KOPT-K1 (cell line): ENCODE measurements around the gene TBX21.

Experiments
- H3K27ac ChIP-seq: fragments of 200-600 bp; sonication (generic); 2 replicates; pipeline ENCODE4 v1.5.1; 2016; ENCODE audit warnings: antibody characterized with exemption, mild to moderate bottlenecking, low read depth, low read length; ENCODE audit not compliant: poor library complexity, severe bottlenecking
- H3K36me3 ChIP-seq: fragments of 200-600 bp; sonication (generic); 2 replicates; pipeline ENCODE4 v1.5.1; 2017; ENCODE audit warnings: antibody characterized with exemption, mild to moderate bottlenecking, low read length, moderate library complexity; ENCODE audit not compliant: insufficient read depth
- H3K9me3 ChIP-seq: fragments of 200-600 bp; sonication (generic); 2 replicates; pipeline ENCODE4 v1.5.1; 2017; ENCODE audit warnings: antibody characterized with exemption, low read length, mild to moderate bottlenecking; ENCODE audit not compliant: insufficient read depth, poor library complexity, severe bottlenecking

TBX21 gene

DNA sequence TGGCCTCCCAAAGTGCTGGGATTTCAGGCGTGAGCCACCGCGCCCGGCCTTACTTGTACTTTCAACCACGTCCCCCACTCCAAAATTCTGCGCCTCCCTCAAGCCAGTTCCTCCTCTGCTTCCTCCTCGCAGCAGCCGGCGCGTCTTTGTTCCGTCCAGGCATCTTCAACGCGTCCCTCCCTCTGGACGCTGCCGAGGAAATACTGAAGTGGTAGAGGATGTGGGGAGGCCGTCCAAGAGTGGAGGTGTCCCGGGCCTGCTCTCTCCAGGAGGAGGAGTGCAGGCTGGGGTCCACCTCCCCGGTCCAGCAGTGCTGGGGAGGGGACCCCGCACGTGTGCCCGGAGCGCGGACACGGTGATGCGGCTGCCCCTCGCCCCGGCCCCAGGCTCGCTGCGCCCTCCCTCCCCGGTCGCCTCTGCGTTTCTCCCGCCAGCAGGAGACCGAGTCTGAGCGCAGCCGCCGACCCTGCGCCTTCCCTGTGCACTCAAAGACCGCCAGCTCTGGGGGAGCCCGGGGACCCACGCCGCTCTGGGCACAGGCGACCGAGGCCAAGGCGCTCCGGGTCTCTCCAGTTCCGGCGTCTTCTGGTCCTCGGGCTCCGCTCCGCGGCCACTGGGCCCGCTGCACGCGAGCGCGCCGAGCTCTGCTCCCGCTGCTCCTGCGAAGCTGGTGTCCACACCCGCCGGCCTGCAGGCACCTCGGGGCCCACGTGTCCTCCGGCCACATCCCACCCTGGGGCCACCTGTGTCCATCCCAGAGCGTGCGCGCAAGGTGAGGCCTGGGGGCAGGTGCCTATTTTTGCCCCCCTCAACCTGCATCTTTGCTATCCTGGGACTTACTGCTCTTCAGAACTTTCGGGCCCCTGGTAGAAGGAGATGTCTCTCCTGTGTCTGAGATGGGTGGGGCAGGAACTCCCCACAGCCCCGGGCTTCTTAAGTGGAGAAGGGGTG, 56.9 kb downstream of the TBX21 start:
- Histone ChIP-seq H3K27ac (no peak overlapping the region), H3K9me3 (no peaks in the 10 kb centered on the region), H3K36me3 (no peaks in the 10 kb centered on the region)

DNA sequence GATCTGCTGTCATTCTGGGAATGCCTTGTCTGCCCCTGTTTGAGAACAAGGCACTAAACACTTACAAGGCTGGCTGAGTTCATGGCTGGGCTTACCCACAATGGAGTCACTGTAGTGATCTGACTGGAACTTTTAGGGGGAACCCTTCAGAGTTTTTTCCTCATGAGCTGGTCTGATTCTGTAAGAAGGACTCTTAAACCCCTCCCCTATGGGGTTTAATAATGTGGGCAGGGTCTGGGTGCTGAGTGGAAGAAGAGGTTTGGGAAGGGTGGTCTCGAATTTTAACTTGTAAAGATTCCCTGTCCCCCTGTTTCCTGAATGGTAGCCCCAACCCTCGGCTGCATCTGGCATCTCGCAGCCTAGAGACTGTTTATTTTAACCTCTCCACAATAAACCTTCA, 58.0 kb downstream of the TBX21 start:
- Histone ChIP-seq H3K27ac (no peak overlapping the region), H3K36me3 (no peaks in the 10 kb centered on the region), H3K9me3 (no peaks in the 10 kb centered on the region)

DNA sequence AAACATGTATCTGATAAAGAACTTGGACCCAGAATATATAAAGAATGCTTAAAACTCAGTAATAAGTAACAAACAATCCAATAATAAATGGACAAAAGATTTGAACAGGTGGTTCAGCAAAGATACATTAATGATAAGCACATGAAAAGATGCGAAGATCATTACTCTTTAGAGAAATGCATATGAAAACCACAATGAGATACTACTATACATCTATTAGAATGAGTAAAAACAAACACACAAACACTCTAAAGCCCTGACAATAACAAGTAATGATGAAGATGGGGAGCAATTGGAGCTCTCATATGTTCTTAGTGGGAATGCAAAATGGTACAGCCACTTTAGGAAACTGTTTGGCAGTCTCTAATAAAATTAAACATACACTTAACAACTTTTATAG, 59.4 kb downstream of the TBX21 start:
- no peaks in the 10 kb centered on the region for H3K9me3 ChIP-seq
- H3K27ac ChIP-seq = no peak overlapping the region
- no peaks in the 10 kb centered on the region for H3K36me3 ChIP-seq

DNA sequence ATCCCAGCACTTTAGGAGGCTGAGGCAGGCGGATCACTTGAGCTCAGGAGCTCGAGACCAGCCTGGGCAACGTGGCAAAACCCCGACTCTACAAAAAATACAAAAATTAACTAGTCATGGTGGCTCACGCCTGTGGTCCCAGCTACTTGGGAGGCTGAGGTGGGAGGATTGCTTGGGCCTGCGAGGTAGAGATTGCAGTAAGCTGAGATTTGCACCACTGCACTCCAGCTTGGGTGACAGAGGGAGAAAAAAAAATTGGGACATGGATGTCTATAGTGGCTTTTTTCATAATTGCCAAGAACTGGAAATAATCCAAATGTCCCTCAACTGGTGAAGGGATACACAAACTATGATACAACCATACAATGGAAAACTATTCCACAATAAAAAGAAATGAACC, 59.9 kb downstream of the TBX21 start:
- H3K36me3 ChIP-seq = no peaks in the 10 kb centered on the region
- no peaks in the 10 kb centered on the region for H3K9me3 ChIP-seq
- H3K27ac ChIP-seq = no peak overlapping the region
